ENCODE data around the gene SV2B.
"Not testable (repeated sequence)": the region's sequence is repeated elsewhere in the genome, so short reads cannot be mapped to it uniquely, and the experiment has no call there.

DNA sequence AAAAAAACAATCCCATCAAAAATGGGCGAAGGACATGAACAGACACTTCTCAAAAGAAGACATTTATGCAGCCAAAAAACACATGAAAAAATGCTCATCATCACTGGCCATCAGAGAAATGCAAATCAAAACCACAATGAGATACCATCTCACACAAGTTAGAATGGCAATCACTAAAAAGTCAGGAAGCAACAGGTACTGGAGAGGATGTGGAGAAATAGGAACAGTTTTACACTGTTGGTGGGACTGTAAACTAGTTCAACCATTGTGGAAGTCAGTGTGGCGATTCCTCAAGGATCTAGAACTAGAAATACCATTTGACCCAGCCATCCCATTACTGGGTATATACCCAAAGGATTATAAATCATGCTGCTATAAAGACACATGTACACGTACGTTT, 6.2 kb upstream of the SV2B start:
- TF ChIP-seq CTCF (IDR thresholded peaks at IDR 0.05); JUN (CRISPR knock-in tag; IDR thresholded peaks at IDR 0.05); ZNF532 (CRISPR knock-in tag; IDR thresholded peaks at IDR 0.05; ENCODE audit: borderline replicate concordance); ZBTB43 (CRISPR knock-in tag; IDR thresholded peaks at IDR 0.05); NR3C1 (CRISPR knock-in tag; conservative IDR thresholded peaks at IDR 0.05; ENCODE audit: low read depth); ZBTB21 (CRISPR knock-in tag; IDR thresholded peaks at IDR 0.05; ENCODE audit: borderline replicate concordance); ZNF232 (CRISPR knock-in tag; IDR thresholded peaks at IDR 0.05); ZNF512 (CRISPR knock-in tag; IDR thresholded peaks at IDR 0.05; ENCODE audit: borderline replicate concordance): not testable (repeated sequence)
- TF ChIP-seq, protein P1, sequence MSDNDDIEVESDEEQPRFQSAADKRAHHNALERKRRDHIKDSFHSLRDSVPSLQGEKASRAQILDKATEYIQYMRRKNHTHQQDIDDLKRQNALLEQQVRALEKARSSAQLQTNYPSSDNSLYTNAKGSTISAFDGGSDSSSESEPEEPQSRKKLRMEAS (CRISPR knock-in tag; IDR thresholded peaks at IDR 0.05): not testable (repeated sequence)
- TF ChIP-seq, protein P2, sequence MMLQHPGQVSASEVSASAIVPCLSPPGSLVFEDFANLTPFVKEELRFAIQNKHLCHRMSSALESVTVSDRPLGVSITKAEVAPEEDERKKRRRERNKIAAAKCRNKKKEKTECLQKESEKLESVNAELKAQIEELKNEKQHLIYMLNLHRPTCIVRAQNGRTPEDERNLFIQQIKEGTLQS (CRISPR knock-in tag; conservative IDR thresholded peaks at IDR 0.05): not testable (repeated sequence)
- TF ChIP-seq, protein P3, sequence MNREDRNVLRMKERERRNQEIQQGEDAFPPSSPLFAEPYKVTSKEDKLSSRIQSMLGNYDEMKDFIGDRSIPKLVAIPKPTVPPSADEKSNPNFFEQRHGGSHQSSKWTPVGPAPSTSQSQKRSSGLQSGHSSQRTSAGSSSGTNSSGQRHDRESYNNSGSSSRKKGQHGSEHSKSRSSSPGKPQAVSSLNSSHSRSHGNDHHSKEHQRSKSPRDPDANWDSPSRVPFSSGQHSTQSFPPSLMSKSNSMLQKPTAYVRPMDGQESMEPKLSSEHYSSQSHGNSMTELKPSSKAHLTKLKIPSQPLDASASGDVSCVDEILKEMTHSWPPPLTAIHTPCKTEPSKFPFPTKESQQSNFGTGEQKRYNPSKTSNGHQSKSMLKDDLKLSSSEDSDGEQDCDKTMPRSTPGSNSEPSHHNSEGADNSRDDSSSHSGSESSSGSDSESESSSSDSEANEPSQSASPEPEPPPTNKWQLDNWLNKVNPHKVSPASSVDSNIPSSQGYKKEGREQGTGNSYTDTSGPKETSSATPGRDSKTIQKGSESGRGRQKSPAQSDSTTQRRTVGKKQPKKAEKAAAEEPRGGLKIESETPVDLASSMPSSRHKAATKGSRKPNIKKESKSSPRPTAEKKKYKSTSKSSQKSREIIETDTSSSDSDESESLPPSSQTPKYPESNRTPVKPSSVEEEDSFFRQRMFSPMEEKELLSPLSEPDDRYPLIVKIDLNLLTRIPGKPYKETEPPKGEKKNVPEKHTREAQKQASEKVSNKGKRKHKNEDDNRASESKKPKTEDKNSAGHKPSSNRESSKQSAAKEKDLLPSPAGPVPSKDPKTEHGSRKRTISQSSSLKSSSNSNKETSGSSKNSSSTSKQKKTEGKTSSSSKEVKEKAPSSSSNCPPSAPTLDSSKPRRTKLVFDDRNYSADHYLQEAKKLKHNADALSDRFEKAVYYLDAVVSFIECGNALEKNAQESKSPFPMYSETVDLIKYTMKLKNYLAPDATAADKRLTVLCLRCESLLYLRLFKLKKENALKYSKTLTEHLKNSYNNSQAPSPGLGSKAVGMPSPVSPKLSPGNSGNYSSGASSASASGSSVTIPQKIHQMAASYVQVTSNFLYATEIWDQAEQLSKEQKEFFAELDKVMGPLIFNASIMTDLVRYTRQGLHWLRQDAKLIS (CRISPR knock-in tag; IDR thresholded peaks at IDR 0.05; ENCODE audit: borderline replicate concordance): not testable (repeated sequence)

Measured in WTC11 (cell line).